Endothelial cell of umbilical vein (primary cell): ENCODE measurements around the gene BCAS2. TPM values are rescaled to one million over a fixed set of nuclear protein-coding genes. Genes with fewer than 3 reads are reported as not detected.

Experiments
- BruUV-seq: library from RNA; stranded (reverse); fragments of 400-500 nt; replicated peaks from 2 replicates; lab custom pipeline; 2021; lab: Mats Ljungman, UMichigan
- CTCF ChIA-PET: fragments of 300-600, 350-600 bp; sonication (Branson Sonifier 250); formaldehyde crosslinking; loops from one replicate; lab custom pipeline; 2021; ENCODE audit warnings: antibody characterized with exemption, inconsistent platforms; lab: Charles Lee
- POLR2A ChIA-PET: fragments of 300-600, 350-600 bp; sonication (Branson Sonifier 250); formaldehyde crosslinking; loops from one replicate; lab custom pipeline; 2021; ENCODE audit warnings: antibody characterized with exemption, inconsistent platforms; lab: Charles Lee
- DNase-seq: peaks from one replicate; pipeline ENCODE4 v3.0.0-alpha.2; 2011; ENCODE audit warnings: low read depth, low spot score
- FAIRE-seq: peaks from 2 replicates; lab custom pipeline; 2011; peaks lifted over from hg19 to GRCh38; lab: Jason Lieb, UNC
- H2AFZ ChIP-seq: 2 replicates; pipeline ENCODE4 v1.6.0; 2012; ENCODE audit warnings: low read depth, low read length, control low read depth, inconsistent platforms
- H3K27ac ChIP-seq: 2 replicates; pipeline ENCODE4 v1.5.1; 2011; ENCODE audit warnings: low read depth, mild to moderate bottlenecking, control low read depth, low read length, moderate library complexity; ENCODE audit not compliant: insufficient read depth
- H3K27me3 ChIP-seq, 2 experiments: 2 replicates each; pipeline versions ENCODE4 v1.6.0 to v1.6.1; 2011; ENCODE audit warnings: low read length in 2 of 2, mixed read lengths in 1 of 2; ENCODE audit not compliant: control insufficient read depth in 2 of 2, insufficient read depth in 2 of 2
- H3K36me3 ChIP-seq, 2 experiments: 2 replicates in 1 of 2; 3 replicates in 1 of 2; pipeline ENCODE4 v1.5.1; 2011; ENCODE audit warnings: low read length in 2 of 2, mild to moderate bottlenecking in 1 of 2, moderate library complexity in 1 of 2; ENCODE audit not compliant: control insufficient read depth in 2 of 2, insufficient read depth in 2 of 2; ENCODE audit errors: extremely low read depth in 1 of 2
- H3K4me1 ChIP-seq: 3 replicates; pipeline ENCODE4 v1.5.1; 2011; ENCODE audit warnings: mild to moderate bottlenecking, low read length; ENCODE audit not compliant: control insufficient read depth, insufficient read depth; ENCODE audit errors: extremely low read depth
- H3K4me2 ChIP-seq: 2 replicates; pipeline ENCODE4 v1.6.1; 2011; ENCODE audit warnings: low read length, control low read depth, mixed read lengths; ENCODE audit not compliant: insufficient read depth
- H3K4me3 ChIP-seq, 3 experiments: fragments of 200-600 bp in 1 of 3; sonication (generic), shearing (Covaris generic) in 1 of 3; replicated peaks in 1 of 3; 2 replicates each; pipeline ENCODE4 v1.5.1; 2011 to 2016; ENCODE audit warnings: control low read depth in 3 of 3, low read length in 3 of 3, mild to moderate bottlenecking in 2 of 3, inconsistent platforms in 1 of 3, low read depth in 1 of 3, moderate library complexity in 1 of 3; ENCODE audit not compliant: insufficient read depth in 1 of 3
- H3K79me2 ChIP-seq: 2 replicates; pipeline ENCODE4 v1.6.0; 2012; ENCODE audit warnings: low read length, inconsistent platforms; ENCODE audit not compliant: control insufficient read depth, insufficient read depth
- H3K9ac ChIP-seq: replicated peaks from 2 replicates; pipeline ENCODE3; 2011; ENCODE audit warnings: low read length, control low read depth; ENCODE audit not compliant: insufficient read depth; ENCODE audit errors: extremely low read depth
- H3K9me1 ChIP-seq: replicated peaks from 3 replicates; pipeline ENCODE4 v1.6.0; 2011; ENCODE audit warnings: mild to moderate bottlenecking, low read length; ENCODE audit not compliant: control insufficient read depth, insufficient read depth; ENCODE audit errors: extremely low read depth
- H3K9me3 ChIP-seq: replicated peaks from 2 replicates; pipeline ENCODE4 v1.5.1; 2012; ENCODE audit warnings: low read length, inconsistent platforms; ENCODE audit not compliant: control insufficient read depth, insufficient read depth
- H4K20me1 ChIP-seq: replicated peaks from 2 replicates; pipeline ENCODE3; 2011; ENCODE audit warnings: mild to moderate bottlenecking, low read length; ENCODE audit not compliant: control insufficient read depth, insufficient read depth; ENCODE audit errors: extremely low read depth
- CTCF ChIP-seq, 2 donors: IDR thresholded peaks; 1 replicate in 1 of 2; 2 replicates in 1 of 2; pipeline ENCODE4 v1.5.1; 2011; ENCODE audit warnings: low read length in 2 of 2, mild to moderate bottlenecking in 2 of 2, moderate library complexity in 2 of 2, control low read depth in 1 of 2, inconsistent platforms in 1 of 2, low read depth in 1 of 2; ENCODE audit not compliant: insufficient read depth in 1 of 2; ENCODE audit errors: extremely low read depth in 1 of 2
- EZH2 ChIP-seq: IDR thresholded peaks from 2 replicates; pipeline ENCODE4 v1.6.1; 2012; ENCODE audit warnings: borderline replicate concordance, low read depth, mild to moderate bottlenecking, moderate library complexity, low read length, inconsistent platforms; ENCODE audit not compliant: severe bottlenecking
- FOS ChIP-seq: IDR thresholded peaks from 2 replicates; pipeline ENCODE4 v1.6.1; 2011; ENCODE audit warnings: mild to moderate bottlenecking, low read length, moderate library complexity, borderline replicate concordance; ENCODE audit not compliant: insufficient read depth
- GATA2 ChIP-seq: IDR thresholded peaks from 2 replicates; pipeline ENCODE4 v1.7.0; 2011; ENCODE audit warnings: low read depth, mild to moderate bottlenecking, moderate library complexity, mixed read lengths, low read length; ENCODE audit not compliant: insufficient read length, insufficient read depth
- JUN ChIP-seq: IDR thresholded peaks from 2 replicates; pipeline ENCODE4 v1.6.1; 2011; ENCODE audit warnings: borderline replicate concordance, low read depth; ENCODE audit not compliant: insufficient read length, insufficient read depth
- MAX ChIP-seq: IDR thresholded peaks from 2 replicates; pipeline ENCODE4 v1.6.1; 2011; ENCODE audit not compliant: insufficient read depth, insufficient read length
- MYC ChIP-seq: IDR thresholded peaks from one replicate; pipeline ENCODE4 v1.6.1; 2011; ENCODE audit warnings: mild to moderate bottlenecking, low read depth, low read length
- POLR2AphosphoS5 ChIP-seq: IDR thresholded peaks from 2 replicates; pipeline ENCODE4 v1.6.1; 2012; ENCODE audit warnings: low read depth, mild to moderate bottlenecking, control low read depth, low read length, moderate library complexity; ENCODE audit not compliant: insufficient read depth
- dilution Hi-C: fragments of 300-500 bp; cut with MboI; formaldehyde crosslinking; loops from one replicate; pipeline ENCODE4 v1.15.0; 2019; ENCODE audit warnings: low sequenced_read_pairs; ENCODE audit not compliant: extremely low pct_ligation_motif_present
- intact Hi-C: fragments of 100-400 bp; cut with micrococcal nuclease; formaldehyde crosslinking; loops from one replicate; pipeline ENCODE4 v1.10.0; 2022
- polyA plus RNA-seq, 4 experiments: library from polyadenylated mRNA; depleted of rRNA in 3 of 4; stranded (reverse) in 3 of 4; unstranded in 1 of 4; fragments of >200 nt; gene quantifications; 2 replicates each; pipeline versions ENCODE4 v1.2.1 to v1.2.3, GENCODE V29; 2011 to 2012; ENCODE audit warnings: missing spikeins in 1 of 4
- total RNA-seq: library from RNA; stranded (reverse); gene quantifications from 2 replicates; pipeline ENCODE4 v1.2.3, GENCODE V29; 2021

Gene BCAS2
- total and polyA plus RNA-seq, 2 donors (not counting 3 experiments of a cell fraction or from before 2014, with no cell fraction given) = 12.5 to 43.5 TPM

DNA sequence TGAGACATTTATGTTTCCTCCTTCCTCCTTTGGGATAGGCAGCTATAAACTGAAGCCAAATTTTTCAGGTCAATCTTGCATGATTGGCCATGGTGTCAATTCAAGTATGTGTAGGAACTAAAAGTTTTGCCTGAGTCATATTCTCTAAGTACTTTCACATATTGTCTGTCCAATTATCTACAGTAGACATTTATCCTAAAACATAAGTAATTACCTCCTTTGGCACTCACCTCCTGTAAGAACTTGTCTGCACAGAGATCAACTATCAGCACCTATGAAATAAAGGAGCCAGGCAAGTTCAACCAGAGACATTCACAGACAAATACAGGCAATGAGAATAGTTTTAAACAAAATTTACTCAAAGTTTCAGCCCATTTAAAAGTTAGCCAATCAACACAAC, 14.2 kb upstream of the BCAS2 start:
- H3K4me3 ChIP-seq = no peak overlapping the region
- BruUV-seq = no TSS peak

More for the DNA sequence above, 14.2 kb upstream of the BCAS2 start:
- Histone ChIP-seq H3K4me1 (no peaks in the 10 kb centered on the region), H4K20me1 (no peaks in the 10 kb centered on the region), H3K9me3 (no peaks in the 10 kb centered on the region), H3K36me3 (no peaks in the 10 kb centered on the region), H3K4me2 (no peak overlapping the region), H3K79me2 (no peaks in the 10 kb centered on the region), H3K9me1 (no peaks in the 10 kb centered on the region), H3K27ac (no peak overlapping the region), H3K27me3 (peaks cover 0 to 2% of the 10 kb centered on the region in 2 experiments), H3K9ac (no peak overlapping the region), H2AFZ (no peak overlapping the region)
- no peak for TF ChIP-seq GATA2
- no peak for TF ChIP-seq FOS
- no peak for TF ChIP-seq CTCF (IDR thresholded peaks at IDR 0.05; ENCODE audit: extremely low read depth in 1 of 2, insufficient read depth in 1 of 2, low read depth in 1 of 2, low read length in 2 of 2)
- no peak for TF ChIP-seq EZH2
- no peak for TF ChIP-seq POLR2AphosphoS5
- TF ChIP-seq MAX = no peak
- no peak for TF ChIP-seq JUN
- TF ChIP-seq MYC = no peak
- DNase-seq = no peak
- intact Hi-C loops (no loop called here), dilution Hi-C loops (no loop called here)
- ChIA-PET CTCF (no interaction called here), POLR2A (no interaction called here)
- no peak for FAIRE-seq
